GM18861 (cell line): Measurements from ENCODE around the gene EFCAB7.

Source experiments
- ATAC-seq: cut with Tn5 transposase; IDR thresholded peaks from one replicate; pipeline ENCODE4 v1.9.1; 2021; ENCODE audit not compliant: unreplicated experiment

Gene EFCAB7, protein sequence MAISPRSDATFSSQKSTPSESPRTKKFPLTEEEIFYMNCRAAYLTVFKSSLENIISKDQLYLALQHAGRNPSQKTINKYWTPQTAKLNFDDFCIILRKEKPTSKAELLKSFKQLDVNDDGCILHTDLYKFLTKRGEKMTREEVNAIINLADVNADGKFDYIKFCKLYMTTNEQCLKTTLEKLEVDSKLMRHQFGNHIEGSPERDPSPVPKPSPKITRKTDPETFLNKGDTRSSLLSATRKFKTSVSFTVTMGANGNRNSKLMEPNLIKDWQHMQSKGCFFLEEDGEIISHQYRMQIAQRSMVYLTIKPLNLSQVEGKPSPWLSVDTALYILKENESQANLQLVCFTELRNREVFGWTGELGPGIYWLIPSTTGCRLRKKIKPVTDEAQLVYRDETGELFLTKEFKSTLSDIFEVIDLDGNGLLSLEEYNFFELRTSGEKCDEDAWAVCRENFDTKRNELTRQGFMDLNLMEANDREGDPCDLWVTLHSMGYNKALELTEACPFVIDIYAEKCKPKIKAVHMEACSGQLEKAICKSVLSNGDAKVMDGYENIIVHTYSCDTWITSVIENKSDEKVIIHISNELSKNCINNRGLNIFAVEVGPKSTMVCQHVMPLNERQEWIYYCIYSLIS

DNA sequence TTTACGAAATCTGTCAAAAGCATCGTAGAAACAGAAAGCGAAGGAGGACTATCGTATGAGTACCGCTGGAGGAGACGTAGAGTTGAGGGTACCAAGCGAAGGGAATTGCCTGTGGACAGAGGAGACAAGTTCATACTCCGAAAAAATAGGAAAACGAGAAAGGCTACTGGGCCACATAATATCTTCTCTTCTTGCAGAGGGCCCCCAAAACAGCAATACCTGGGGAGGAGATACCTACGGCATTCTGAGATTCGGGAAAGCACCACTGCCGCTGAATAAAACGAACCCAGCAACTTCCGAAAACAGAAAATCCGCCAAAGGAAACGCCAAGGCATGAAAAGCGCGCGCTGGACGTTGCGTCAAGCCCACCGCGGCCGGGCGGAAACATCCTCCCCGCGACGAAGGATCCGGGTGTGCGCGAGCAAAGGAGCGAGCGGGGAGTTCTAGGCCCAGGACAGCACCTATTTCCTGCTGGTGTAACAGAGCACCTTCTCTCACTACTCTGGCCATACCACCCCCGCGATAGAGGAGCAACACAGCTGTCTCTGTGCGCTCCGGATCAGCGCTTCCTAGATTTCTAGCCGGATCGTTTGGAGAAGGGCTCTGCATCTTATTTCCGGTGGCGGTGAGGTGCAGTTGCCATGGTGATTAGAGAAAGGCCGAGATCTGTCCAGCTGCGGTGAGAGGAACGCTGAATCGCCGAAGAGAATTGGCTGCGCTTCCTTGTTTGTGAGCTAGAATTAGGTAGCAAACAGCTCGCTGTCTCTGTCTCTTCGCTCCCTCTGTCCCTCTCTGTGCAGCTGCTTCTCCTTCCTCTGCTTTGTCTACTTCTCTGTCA is at the start of gene EFCAB7, which contains the start of gene ITGB3BP:
Gene EFCAB7, plus strand, starts transcription at position 635 of the 838 bp plus-strand sequence. CDS start 2,048 bp downstream, outside the sequence.
Gene ITGB3BP, minus strand, starts transcription at position 335 of the 838 bp plus-strand sequence. Its CDS starts 92 bp downstream, at position 243.
- ATAC-seq, result peak; percentile 77

DNA sequence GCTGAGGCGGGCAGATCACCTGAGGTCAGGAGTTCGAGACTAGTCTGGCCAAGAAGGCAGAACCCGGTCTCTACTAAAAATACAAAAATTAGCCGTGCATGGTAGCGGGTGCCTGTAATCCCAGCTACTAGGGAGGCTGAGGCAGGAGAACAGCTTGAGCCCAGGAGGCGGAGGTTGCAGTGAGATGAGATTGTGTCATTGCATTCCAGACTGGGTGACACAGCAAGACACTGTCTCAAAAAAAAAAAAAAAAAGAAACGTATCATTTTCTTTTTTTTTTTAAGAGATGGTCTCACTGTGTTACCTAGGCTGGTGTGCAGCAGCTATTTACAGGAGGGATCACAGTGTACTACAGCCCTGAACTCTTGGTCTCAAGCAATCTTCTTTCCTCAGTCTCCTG is 47.6 kb upstream of the EFCAB7 start:
- ATAC-seq, result no peak

GRCh38 chr1:63480057-63480456 is 43.3 kb upstream of the EFCAB7 start:
- ATAC-seq, result no peak

- ATAC-seq, result no peak
Observed at GRCh38 chr1:63486629-63487028, 36.7 kb upstream of the EFCAB7 start.

- no peak for ATAC-seq
Observed at GRCh38 chr1:63487336-63488065, 35.8 kb upstream of the EFCAB7 start.

DNA sequence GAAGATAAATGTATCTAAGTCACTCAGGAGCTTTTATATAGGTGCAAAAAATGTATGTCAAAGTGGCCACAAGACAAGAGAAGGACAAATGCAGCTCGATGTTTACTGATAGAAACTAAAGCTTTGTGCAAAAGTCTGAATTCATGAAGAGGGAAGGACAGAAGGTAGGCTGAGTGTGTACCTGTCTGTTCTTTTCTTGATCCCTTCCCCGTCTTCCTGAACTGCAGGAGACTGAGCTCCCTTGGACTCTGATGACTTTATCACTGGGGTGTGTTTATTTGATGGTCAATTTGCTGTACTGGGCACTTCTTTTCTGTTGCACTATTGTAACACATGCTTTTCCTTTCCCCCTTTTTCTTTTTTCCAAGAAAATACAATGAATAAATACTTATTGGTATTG is 25.7 kb upstream of the EFCAB7 start:
- no peak for ATAC-seq

DNA sequence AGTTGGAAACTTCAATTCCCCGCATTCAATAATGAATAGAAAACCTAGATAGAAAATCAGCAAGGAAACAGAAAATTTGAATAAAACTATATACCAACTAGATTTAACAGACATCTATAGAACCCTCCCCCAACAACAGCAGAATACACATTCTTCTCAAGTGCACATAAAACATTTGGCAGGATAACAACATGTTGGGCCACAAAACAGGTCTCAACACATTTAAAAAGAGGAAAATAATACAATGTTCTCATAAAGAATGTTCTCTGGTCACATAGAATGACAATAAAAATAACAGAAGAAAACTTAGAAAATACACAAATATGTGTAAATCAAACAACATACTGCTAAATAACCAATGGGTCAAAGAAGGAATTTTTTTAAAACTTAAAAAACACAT is 25.2 kb upstream of the EFCAB7 start:
- ATAC-seq, result no peak

- ATAC-seq, result no peak
Observed at GRCh38 chr1:63501256-63501655, 22.1 kb upstream of the EFCAB7 start.

GRCh38 chr1:63506782-63507181 is 16.5 kb upstream of the EFCAB7 start:
- ATAC-seq, result no peak

DNA sequence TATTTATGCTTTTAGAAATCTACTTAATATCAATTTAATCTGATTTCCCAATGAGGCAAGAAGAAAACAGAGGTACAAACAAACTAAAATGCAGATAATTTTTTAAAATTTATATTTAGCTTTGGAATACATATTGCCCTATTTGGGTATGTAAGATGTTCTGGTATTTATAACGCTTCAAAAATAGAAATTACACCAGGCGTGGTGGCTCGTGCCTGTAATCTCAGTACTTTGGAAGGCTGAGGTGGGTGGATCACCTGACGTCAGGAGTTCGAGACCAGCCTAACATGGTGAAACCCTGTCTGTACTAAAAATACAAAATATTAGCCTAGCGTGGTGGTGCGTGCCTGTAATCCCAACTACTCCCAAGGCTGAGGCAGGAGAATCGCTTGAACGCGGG is 13.6 kb upstream of the EFCAB7 start:
- no peak for ATAC-seq

DNA sequence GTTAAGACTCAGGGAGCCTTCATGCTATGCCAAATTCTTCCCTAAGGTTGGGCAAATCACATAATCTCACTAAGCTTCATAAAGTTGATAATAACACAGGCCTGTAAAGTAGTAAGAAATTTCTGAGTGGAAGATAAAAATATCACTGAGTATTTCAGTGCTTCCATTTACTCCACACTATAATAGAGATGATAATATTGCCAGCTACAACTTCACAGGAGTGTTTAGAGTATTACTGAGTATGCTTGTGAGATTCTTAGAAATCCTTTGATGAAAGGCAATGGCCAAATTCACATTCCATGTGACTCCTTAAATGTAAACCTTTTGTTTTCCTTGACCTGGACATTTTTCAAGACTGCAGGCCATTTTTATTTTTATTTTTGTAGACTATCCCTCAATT is 10.7 kb upstream of the EFCAB7 start:
- ATAC-seq, result no peak

GRCh38 chr1:63516629-63517028 is 6.7 kb upstream of the EFCAB7 start:
- no peak for ATAC-seq

DNA sequence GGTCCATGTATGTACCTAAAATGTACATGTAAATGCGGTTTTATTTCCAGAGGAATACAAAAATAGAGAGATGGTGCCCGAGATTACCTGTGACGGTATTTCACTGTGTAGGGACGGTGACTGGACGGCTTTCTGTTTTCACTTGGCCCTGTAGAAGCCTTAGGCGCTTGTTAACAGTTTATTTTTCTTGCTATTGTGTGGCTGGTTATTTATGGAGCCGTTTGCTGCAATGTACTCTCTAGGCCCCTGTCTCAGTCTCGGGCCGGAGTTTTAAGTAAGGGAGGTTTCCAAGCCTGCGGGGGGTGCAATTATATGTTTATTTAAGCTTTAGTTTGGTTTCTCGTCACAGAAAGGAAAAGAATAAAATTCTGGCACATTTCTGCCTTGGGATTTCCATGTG is 413 bp downstream of the EFCAB7 start:
- ATAC-seq, result peak; percentile 7

GRCh38 chr1:63524201-63524600 is 876 bp downstream of the EFCAB7 start:
- no peak for ATAC-seq

DNA sequence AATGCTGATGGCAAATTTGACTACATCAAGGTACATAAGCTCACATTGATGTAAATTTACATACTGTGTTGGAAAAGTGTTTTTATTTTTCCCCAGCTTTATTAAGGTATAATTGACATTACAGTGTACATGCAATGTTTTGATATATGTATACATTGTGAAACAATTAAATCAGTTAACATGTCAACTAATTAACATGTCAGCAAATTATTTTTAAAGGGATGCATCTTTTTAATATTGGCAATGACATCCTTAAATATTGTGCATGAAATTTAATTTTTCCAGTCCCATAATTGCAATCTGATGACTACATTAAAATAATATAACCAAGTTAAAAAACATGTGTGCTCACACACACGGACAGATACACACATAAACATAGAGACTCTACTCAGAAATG is 9.4 kb downstream of the EFCAB7 start:
- ATAC-seq, result no peak

- no peak for ATAC-seq
Observed at GRCh38 chr1:63533931-63534330, 10.6 kb downstream of the EFCAB7 start.

DNA sequence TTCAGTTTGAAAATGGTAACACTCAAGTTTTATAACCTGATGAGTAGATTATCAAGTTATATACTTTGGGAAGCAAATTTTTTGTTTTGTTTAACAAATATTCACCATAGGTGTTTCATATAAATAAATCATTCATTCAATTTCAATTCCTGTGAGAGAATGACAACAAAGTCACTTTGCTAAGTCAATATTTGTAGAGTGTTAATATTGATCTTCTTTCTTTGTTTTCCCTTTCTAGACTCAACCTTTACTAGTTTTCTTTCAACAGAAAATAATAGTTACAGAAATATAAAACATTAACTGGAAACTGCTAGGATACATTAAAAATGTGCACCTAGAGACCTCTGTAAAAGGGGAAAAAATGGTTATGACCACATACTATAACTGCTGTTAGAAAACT is 11.1 kb downstream of the EFCAB7 start:
- ATAC-seq, result no peak

DNA sequence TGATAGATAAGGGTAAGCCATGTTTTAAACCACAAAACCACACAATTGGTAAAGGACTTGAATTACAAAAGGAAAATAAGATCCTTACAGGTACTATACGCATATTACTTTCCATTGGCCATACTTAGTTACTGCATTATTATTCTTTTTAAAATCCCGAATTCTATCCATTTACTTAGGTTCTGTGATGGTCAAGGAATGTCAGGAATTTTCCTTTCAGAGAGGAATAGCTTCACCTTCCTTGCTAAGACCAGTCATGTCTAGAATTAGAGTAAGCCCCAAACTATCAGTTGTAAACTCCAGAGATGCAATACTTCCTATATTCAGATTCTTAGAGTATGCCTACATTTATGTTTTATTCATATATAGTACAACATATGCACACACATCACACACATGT is 13.7 kb downstream of the EFCAB7 start:
- ATAC-seq, result no peak

- no peak for ATAC-seq
Observed at GRCh38 chr1:63537940-63538339, 14.6 kb downstream of the EFCAB7 start.

DNA sequence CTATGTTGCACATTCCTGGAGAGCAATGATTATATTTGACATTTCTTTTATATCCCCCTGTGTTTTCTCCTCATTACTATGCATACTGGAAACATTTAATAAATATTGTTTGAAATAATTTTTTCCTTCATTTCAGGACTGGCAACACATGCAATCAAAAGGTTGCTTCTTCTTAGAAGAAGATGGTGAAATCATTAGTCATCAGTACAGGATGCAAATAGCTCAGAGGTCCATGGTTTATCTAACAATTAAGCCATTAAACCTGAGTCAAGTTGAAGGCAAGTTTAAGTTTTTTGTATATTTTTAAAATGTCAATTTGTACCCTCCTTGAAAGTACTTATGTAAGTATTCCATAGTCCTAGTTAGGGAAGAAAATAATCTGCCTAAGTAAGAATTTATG is 22.5 kb downstream of the EFCAB7 start:
- ATAC-seq, result no peak
